Central memory CD8-positive, alpha-beta T cell (primary cell): Measurements from ENCODE around the gene RAPGEF1.
"Not testable (repeated sequence)": the region's sequence is repeated elsewhere in the genome, so short reads cannot be mapped to it uniquely, and the experiment has no call there.

Experiments
- ATAC-seq: fragments of 150-1000 bp; cut with Tn5 transposase; replicated peaks from 2 replicates; pipeline ENCODE4 v1.10.0; 2022; ENCODE audit warnings: mild to moderate bottlenecking, moderate FRiP score, moderate number of reproducible peaks; ENCODE audit not compliant: poor library complexity, severe bottlenecking; ENCODE audit errors: extremely low read depth
- DNase-seq, 2 donors: peaks; one replicate each; pipeline ENCODE4 v3.0.0; 2021; ENCODE audit warnings: low spot score in 2 of 2
- H3K27ac Mint-ChIP-seq: one replicate; pipeline ENCODE4 v1.8.0; 2022; ENCODE audit warnings: low read depth, mild to moderate bottlenecking, moderate library complexity, mixed read lengths
- H3K27me3 Mint-ChIP-seq: one replicate; pipeline ENCODE4 v1.8.0; 2022; ENCODE audit warnings: mixed read lengths
- H3K36me3 Mint-ChIP-seq: one replicate; pipeline ENCODE4 v1.8.0; 2022; ENCODE audit warnings: mild to moderate bottlenecking, moderate library complexity, mixed read lengths; ENCODE audit not compliant: insufficient read depth
- H3K4me1 Mint-ChIP-seq: one replicate; pipeline ENCODE4 v1.8.0; 2022; ENCODE audit warnings: mixed read lengths
- H3K4me3 Mint-ChIP-seq: one replicate; pipeline ENCODE4 v1.8.0; 2022; ENCODE audit warnings: mild to moderate bottlenecking, moderate library complexity, mixed read lengths
- H3K9me3 Mint-ChIP-seq: one replicate; pipeline ENCODE4 v1.8.0; 2022; ENCODE audit warnings: mixed read lengths

The RAPGEF1 gene

DNA sequence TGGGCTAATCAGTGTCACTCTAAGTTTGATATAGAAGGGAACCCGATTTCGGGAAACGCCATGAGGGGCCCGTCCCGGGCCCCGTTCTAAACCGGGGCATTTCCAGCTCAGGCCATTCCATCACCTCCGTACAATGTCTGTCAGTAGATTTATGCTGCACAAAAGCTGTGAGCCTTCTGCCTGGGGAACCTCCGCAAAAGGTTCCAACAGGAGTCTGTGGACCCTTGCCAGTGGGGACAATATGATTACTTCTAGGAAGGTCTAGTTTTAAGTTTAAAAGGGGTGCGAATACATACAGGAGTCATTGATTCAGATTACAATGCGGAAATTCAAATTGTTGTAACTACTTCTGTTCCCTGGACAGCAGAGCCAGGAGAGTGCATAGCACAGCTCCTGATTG, 57.6 kb downstream of the RAPGEF1 start:
- H3K4me3 Mint-ChIP-seq = no peak overlapping the region
- H3K4me1 Mint-ChIP-seq = peaks cover 80% of the 10 kb centered on the region
- H3K27me3 Mint-ChIP-seq = no peaks in the 10 kb centered on the region
- ATAC-seq = no peak
- DNase-seq = no peak
- no peaks in the 10 kb centered on the region for H3K9me3 Mint-ChIP-seq
- H3K36me3 Mint-ChIP-seq = peaks cover 5% of the 10 kb centered on the region
- H3K27ac Mint-ChIP-seq = peak overlapping the region; percentile 24

- not testable (repeated sequence) for DNase-seq, H3K27me3 Mint-ChIP-seq, H3K36me3 Mint-ChIP-seq, ATAC-seq, H3K9me3 Mint-ChIP-seq, H3K4me3 Mint-ChIP-seq
- Mint-ChIP-seq H3K4me1 (peaks cover 82% of the 10 kb centered on the region), H3K27ac (peak overlapping the region; percentile 24)
These were observed 58.0 kb downstream of the RAPGEF1 start for GRCh38 chr9:131681826-131682225.

- H3K27me3 Mint-ChIP-seq, H3K36me3 Mint-ChIP-seq, ATAC-seq, DNase-seq, H3K9me3 Mint-ChIP-seq, H3K4me3 Mint-ChIP-seq: not testable (repeated sequence)
- Mint-ChIP-seq H3K4me1 (peaks cover 83% of the 10 kb centered on the region), H3K27ac (peak overlapping the region; percentile 78)
These were observed 58.8 kb downstream of the RAPGEF1 start for GRCh38 chr9:131681108-131681507.

- DNase-seq = no peak
- no peaks in the 10 kb centered on the region for H3K9me3 Mint-ChIP-seq
- ATAC-seq = no peak
- peaks cover 3% of the 10 kb centered on the region for H3K36me3 Mint-ChIP-seq
- no peaks in the 10 kb centered on the region for H3K27me3 Mint-ChIP-seq
- peaks cover 88% of the 10 kb centered on the region for H3K4me1 Mint-ChIP-seq
- H3K4me3 Mint-ChIP-seq = peak overlapping the region; percentile 72
- H3K27ac Mint-ChIP-seq = peak overlapping the region; percentile 99
These were observed 60.4 kb downstream of the RAPGEF1 start for GRCh38 chr9:131679261-131680020.

DNA sequence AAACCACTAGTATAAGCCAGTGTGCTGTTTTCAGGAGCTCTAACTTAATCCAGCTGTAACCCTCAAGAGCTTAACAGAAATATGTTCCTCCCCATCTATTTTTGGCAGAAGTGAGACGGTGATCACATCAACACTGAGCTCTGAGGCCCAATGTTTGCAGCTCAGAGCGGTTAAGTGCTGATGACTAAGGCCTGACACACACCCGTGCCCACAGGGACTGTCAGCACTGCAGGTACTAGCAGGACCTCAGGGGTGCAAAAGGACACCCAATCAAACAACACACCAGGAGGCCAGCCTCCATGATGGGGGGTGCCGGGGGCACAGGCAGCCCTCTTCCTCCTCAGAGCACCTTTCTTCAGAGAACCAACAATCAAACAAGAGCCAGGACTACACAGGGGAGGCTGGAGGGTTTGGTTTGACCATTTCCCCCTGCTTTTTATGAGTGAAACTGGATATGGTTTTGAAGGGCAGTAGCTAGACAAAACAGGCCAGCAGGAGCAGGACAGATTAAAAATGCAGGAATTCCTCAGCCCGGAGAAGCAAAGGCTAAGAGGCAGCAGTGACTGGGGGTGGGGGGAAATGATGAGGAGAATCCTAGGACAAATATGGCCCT, 61.3 kb downstream of the RAPGEF1 start:
- no peaks in the 10 kb centered on the region for H3K9me3 Mint-ChIP-seq
- peak overlapping the region; percentile 99 for H3K27ac Mint-ChIP-seq
- H3K4me1 Mint-ChIP-seq = peaks cover 81% of the 10 kb centered on the region
- peak; percentile 95 for ATAC-seq
- DNase-seq = peak; percentile 44 to 76
- H3K4me3 Mint-ChIP-seq = peak overlapping the region; percentile 72
- peaks cover 3% of the 10 kb centered on the region for H3K36me3 Mint-ChIP-seq
- H3K27me3 Mint-ChIP-seq = no peaks in the 10 kb centered on the region

DNA sequence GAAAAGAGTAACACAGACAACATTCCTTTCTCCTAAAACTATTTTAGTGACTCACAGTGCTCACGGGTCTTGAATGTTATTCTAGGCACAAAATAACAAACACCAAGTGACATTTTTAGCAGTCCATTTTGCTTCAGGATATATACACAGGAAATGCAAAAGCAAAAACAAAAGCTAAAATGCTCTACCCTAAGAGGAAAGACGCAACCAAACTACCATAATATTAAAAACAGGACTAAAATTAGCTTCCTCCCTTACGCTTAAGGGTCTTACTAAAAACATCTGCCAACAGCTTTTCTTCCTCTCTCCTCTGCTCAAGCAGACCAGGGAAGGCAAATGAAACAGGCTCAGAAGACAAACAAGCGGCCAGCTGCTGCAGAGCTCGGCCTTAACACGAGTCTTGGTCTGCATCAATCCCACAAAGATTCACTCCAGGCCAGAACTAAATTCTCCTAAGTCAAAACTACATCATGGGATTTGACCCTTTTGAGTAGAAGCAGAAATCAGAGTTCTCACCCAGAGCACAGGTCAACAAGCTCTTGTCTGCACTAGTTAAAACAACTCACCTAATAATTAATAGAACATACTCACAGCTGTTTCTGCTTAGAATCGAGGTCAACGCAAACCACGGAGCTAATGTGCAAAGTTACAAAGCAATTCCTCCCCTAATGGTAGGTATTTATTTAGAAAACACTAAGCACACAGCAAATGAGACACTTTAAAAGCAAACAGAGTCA, 62.3 kb downstream of the RAPGEF1 start:
- Mint-ChIP-seq H3K27ac (peak overlapping the region; percentile 99), H3K27me3 (no peaks in the 10 kb centered on the region), H3K36me3 (peaks cover 5% of the 10 kb centered on the region), H3K9me3 (no peaks in the 10 kb centered on the region), H3K4me1 (peaks cover 82% of the 10 kb centered on the region), H3K4me3 (peak overlapping the region; percentile 72)
- no peak for DNase-seq
- peak; percentile 38 for ATAC-seq

DNA sequence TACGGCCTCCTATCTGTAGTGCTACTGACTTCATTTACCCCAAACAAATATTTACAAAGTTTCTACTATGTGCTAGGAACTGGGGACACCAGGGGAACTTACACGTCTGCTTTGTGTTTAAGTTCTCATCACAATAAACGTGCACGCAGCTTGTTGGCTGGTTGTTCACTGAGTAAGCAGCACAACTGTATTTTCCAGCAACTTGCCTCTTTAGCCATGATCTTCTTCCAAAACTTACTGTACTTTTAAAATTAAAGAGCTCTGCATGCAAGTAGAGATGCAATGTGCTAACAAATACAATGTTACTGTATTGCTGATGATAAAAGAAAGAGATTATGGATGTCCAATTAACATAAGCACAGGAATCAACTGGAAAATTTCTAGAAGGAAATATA, 62.8 kb downstream of the RAPGEF1 start:
- no peak for DNase-seq
- peak overlapping the region; percentile 99 for H3K27ac Mint-ChIP-seq
- peaks cover 82% of the 10 kb centered on the region for H3K4me1 Mint-ChIP-seq
- H3K36me3 Mint-ChIP-seq = peaks cover 5% of the 10 kb centered on the region
- no peaks in the 10 kb centered on the region for H3K27me3 Mint-ChIP-seq
- ATAC-seq = no peak
- peak overlapping the region; percentile 72 for H3K4me3 Mint-ChIP-seq
- no peaks in the 10 kb centered on the region for H3K9me3 Mint-ChIP-seq

DNA sequence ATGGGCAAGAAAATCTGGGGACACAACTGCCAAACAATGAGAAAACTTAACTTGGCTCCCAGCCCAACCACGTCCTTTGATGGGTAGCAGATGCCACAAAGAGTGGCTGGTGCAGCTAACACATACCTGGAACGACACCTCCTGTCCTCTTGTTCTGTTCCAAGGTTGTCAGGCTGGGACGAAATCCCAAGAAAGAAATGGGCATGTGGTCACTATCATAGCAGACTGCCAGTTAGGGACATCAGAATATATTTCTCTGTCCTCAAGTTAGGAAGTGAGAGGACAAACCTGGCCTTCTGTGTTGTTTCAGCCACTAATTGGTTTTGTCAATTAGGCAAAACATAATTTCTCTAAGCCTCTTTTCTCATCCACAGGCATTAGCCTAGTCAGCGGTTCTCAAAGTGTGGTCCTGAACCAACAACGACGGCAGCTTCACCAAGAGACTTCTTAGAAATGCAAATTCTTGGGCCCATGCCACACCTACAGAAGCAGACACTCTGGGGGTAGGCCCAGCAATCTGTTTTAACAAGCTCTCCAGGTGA, 63.4 kb downstream of the RAPGEF1 start:
- peak; percentile 42 to 52 for DNase-seq
- H3K4me3 Mint-ChIP-seq = peak overlapping the region; percentile 72
- H3K36me3 Mint-ChIP-seq = peaks cover 7% of the 10 kb centered on the region
- ATAC-seq = peak; percentile 29
- no peaks in the 10 kb centered on the region for H3K27me3 Mint-ChIP-seq
- H3K9me3 Mint-ChIP-seq = no peaks in the 10 kb centered on the region
- peak overlapping the region; percentile 99 for H3K27ac Mint-ChIP-seq
- H3K4me1 Mint-ChIP-seq = peaks cover 82% of the 10 kb centered on the region

DNA sequence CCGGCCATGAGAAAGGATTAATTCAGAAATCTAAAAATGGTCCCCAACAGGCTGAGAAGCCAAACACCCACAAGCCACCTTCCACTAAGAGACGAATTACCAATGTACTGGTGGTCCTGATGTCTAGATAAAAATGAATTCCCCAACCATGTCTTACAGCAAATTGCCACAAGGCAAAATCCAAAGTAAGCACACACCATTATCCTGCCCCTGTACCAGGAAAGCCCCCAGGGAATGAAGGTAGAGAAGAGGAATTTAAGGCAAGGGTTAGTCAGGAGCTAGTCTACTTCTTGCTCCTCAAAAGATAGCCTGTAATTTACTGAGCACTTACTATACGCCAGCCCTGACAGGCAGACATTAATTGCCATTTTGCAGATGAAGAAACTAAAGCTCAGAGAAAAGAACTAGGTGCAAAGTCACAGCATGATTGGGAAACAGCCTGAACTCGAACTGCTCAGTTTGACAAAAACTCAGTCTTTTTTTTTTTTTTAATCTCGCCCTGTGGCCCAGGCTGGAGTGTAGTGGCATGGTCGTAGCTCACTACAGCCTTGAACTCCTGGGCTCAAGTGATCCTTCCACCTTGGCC, 64.3 kb downstream of the RAPGEF1 start:
- H3K27ac Mint-ChIP-seq = peak overlapping the region; percentile 99
- no peak for DNase-seq
- ATAC-seq = no peak
- H3K4me3 Mint-ChIP-seq = peak overlapping the region; percentile 72
- no peaks in the 10 kb centered on the region for H3K27me3 Mint-ChIP-seq
- H3K4me1 Mint-ChIP-seq = peaks cover 86% of the 10 kb centered on the region
- H3K36me3 Mint-ChIP-seq = peaks cover 7% of the 10 kb centered on the region
- H3K9me3 Mint-ChIP-seq = no peaks in the 10 kb centered on the region

DNA sequence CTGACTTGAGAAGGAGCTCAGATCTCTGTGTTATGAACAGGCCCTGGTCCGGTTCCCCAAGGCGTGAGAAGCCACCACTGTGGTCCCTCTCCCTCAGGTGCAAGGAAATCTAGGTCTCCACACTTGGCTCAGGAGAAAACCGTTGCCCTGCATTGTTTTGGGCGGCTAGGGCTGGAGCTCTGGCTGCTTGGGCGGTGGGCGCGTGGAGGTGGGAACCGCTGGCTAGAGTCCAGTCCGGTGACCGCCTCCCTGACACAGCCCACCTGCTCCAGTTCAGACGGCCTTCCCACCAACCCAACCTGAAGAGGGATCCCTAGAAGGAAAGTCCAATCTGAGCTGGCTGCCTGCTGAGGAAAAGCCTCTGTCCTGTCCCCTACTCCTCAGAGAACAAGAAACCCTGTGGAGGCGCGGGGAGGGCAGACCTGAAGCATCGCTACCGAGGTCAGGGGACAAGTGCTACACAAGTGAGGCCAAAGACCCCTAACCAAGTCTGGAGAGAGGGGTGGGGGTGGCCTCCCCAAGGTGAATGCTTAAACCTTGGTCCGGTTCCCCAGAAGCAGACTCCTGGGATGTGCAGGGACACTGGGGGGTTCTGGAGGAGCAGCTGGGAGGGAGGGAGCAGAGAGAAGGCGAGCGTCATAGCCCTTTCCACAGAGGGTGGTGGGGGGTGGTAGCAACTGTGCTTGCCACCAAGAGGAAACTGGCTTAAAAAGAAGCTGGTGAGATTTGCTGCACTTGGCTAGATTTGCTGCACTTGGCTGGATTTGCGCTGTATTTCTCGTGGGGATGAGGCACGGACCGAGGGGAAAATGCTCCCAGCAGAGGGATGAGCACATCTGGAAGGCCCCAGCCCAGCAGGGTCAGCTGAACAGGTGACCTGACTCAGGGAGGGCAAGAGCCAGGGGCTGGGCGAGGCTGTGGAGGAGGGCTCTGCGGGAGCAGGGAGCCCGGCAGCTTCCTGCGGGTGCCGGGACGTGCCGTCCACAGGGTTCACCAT, 65.2 kb downstream of the RAPGEF1 start:
- peak overlapping the region; percentile 99 for H3K27ac Mint-ChIP-seq
- no peaks in the 10 kb centered on the region for H3K27me3 Mint-ChIP-seq
- H3K9me3 Mint-ChIP-seq = no peaks in the 10 kb centered on the region
- peaks cover 10% of the 10 kb centered on the region for H3K36me3 Mint-ChIP-seq
- DNase-seq (no peak), ATAC-seq (no peak)
- H3K4me3 Mint-ChIP-seq = peak overlapping the region; percentile 72
- peaks cover 86% of the 10 kb centered on the region for H3K4me1 Mint-ChIP-seq

GRCh38 chr9:131673531-131673930, 66.3 kb downstream of the RAPGEF1 start:
- H3K36me3 Mint-ChIP-seq = peaks cover 11% of the 10 kb centered on the region
- ATAC-seq = no peak
- no peaks in the 10 kb centered on the region for H3K27me3 Mint-ChIP-seq
- peak overlapping the region; percentile 65 for H3K27ac Mint-ChIP-seq
- H3K4me3 Mint-ChIP-seq = no peak overlapping the region
- H3K9me3 Mint-ChIP-seq = no peaks in the 10 kb centered on the region
- H3K4me1 Mint-ChIP-seq = peaks cover 87% of the 10 kb centered on the region
- DNase-seq = no peak
